Kidney glomerular epithelial cell (primary cell): ENCODE measurements around the gene MYO5A.
"Not testable (repeated sequence)": the region's sequence is repeated elsewhere in the genome, so short reads cannot be mapped to it uniquely, and the experiment has no call there.

Experiments
- DNase-seq: peaks from one replicate; lab custom pipeline; 2025; lab: John Stamatoyannopoulos, UW

The MYO5A gene

GRCh38 chr15:52463638-52464037, 65.0 kb downstream of the MYO5A start:
- peak; percentile 29 for DNase-seq

GRCh38 chr15:52462806-52463360, 65.8 kb downstream of the MYO5A start:
- DNase-seq, result no peak

- not testable (repeated sequence) for DNase-seq
Observed at GRCh38 chr15:52459701-52460100, 69.0 kb downstream of the MYO5A start.

GRCh38 chr15:52459265-52459664, 69.4 kb downstream of the MYO5A start:
- DNase-seq, result not testable (repeated sequence)

- no peak for DNase-seq
Observed at GRCh38 chr15:52448011-52448890, 80.4 kb downstream of the MYO5A start.

- no peak for DNase-seq
Observed at GRCh38 chr15:52445954-52446353, 82.7 kb downstream of the MYO5A start.

- DNase-seq, result no peak
Observed at GRCh38 chr15:52445553-52445952, 83.1 kb downstream of the MYO5A start.

- not testable (repeated sequence) for DNase-seq
Observed at GRCh38 chr15:52443205-52443604, 85.5 kb downstream of the MYO5A start.

GRCh38 chr15:52441841-52442240, 86.8 kb downstream of the MYO5A start:
- no peak for DNase-seq

GRCh38 chr15:52440946-52441345, 87.7 kb downstream of the MYO5A start:
- DNase-seq, result no peak

GRCh38 chr15:52440414-52440813, 88.3 kb downstream of the MYO5A start:
- DNase-seq, result peak; percentile 32

GRCh38 chr15:52439470-52439869, 89.2 kb downstream of the MYO5A start:
- no peak for DNase-seq

GRCh38 chr15:52439042-52439441, 89.6 kb downstream of the MYO5A start:
- DNase-seq, result not testable (repeated sequence)

GRCh38 chr15:52438047-52438446, 90.6 kb downstream of the MYO5A start:
- DNase-seq, result no peak

GRCh38 chr15:52437646-52438045, 91.0 kb downstream of the MYO5A start:
- no peak for DNase-seq

- no peak for DNase-seq
Observed at GRCh38 chr15:52436981-52437380, 91.7 kb downstream of the MYO5A start.

- no peak for DNase-seq
Observed at GRCh38 chr15:52434885-52435284, 93.8 kb downstream of the MYO5A start.

- no peak for DNase-seq
Observed at GRCh38 chr15:52428297-52428696, 100.4 kb downstream of the MYO5A start.

- peak; percentile 44 for DNase-seq
Observed at GRCh38 chr15:52427804-52428203, 100.9 kb downstream of the MYO5A start.

- no peak for DNase-seq
Observed at GRCh38 chr15:52424856-52425431, 103.7 kb downstream of the MYO5A start.

GRCh38 chr15:52423852-52424251, 104.8 kb downstream of the MYO5A start:
- no peak for DNase-seq

- no peak for DNase-seq
Observed at GRCh38 chr15:52422001-52422400, 106.7 kb downstream of the MYO5A start.

GRCh38 chr15:52421029-52421428, 107.7 kb downstream of the MYO5A start:
- no peak for DNase-seq
